Smooth muscle cell of the brain vasculature (primary cell): ENCODE data around the gene HDAC4.

Source experiments
- DNase-seq: peaks from one replicate; pipeline ENCODE4 v3.0.0-alpha.2; 2012; ENCODE audit warnings: low read depth, low spot score

The HDAC4 gene

DNA sequence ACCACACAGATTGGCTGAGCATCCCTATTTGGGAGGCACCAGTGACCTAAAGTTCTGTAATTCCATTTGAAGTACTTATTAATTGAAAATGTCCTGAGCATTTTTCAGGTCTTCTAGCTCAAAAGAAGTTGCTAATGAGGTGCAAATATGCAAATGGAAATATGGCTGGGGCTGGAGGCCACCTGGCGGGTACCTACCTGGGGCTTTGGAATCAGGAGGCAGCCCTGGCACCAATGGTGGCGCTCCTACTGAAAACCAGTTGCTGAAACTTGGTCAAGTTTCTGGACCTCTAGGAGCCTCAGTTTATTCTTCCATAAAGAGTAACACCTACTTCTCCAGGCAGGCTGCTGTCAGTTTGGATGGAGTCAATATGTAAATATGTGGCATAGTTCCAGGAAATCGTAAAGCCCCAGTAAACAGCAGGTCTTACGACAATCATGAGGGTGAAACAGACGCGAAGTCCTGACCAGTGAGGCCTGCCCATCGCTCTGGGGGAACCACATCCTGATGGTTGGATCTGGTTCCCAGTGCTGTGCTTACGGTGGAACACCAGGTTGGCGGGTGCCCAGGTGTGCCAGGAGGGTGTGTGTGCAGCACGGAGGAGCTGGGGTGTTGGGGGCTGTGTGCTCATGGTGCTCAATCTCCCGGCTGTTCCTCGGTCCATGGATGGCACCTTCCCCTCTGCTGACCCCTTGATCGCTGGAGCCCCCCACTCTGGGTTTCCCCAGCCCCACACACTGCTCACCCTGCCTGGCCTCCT is 366.8 kb downstream of the HDAC4 start:
- DNase-seq: no peak

DNA sequence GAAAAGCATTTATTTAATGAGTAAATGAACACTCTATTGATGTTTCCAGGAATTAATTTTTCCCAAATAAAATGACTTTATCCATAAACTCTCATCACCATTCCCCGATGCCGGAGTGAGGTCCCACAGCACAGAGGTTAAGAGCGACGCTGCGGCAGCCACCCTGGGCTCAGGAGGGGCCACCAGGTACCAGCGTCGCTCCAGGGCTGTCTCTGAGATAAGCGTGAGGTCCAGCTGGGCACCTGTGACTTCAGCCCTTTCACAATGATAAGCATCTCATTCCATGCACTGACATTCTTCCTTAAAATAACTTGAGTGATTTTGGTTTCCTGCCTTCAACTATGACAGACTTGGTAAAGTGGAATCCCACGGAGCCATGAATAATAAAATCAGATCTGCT is 370.9 kb downstream of the HDAC4 start:
- no peak for DNase-seq

DNA sequence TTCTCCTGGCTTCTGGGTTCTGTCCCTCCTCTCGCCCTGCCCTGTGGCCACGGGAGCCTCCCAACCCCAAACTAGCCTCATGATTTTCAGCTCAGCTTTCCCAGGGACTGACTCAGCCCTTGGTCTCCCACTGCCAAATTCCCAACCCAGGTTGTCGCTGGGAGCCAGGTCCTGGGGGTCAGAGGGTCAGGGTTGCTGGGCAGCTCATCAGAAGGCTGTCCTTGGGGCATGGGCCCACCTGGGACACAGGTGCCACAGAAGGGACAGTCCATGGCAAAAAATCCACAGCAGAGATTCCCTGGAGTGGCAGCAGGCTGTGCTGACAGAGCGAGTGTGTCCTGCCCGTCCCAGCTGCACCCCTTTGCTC is 372.6 kb downstream of the HDAC4 start:
- DNase-seq: no peak

DNA sequence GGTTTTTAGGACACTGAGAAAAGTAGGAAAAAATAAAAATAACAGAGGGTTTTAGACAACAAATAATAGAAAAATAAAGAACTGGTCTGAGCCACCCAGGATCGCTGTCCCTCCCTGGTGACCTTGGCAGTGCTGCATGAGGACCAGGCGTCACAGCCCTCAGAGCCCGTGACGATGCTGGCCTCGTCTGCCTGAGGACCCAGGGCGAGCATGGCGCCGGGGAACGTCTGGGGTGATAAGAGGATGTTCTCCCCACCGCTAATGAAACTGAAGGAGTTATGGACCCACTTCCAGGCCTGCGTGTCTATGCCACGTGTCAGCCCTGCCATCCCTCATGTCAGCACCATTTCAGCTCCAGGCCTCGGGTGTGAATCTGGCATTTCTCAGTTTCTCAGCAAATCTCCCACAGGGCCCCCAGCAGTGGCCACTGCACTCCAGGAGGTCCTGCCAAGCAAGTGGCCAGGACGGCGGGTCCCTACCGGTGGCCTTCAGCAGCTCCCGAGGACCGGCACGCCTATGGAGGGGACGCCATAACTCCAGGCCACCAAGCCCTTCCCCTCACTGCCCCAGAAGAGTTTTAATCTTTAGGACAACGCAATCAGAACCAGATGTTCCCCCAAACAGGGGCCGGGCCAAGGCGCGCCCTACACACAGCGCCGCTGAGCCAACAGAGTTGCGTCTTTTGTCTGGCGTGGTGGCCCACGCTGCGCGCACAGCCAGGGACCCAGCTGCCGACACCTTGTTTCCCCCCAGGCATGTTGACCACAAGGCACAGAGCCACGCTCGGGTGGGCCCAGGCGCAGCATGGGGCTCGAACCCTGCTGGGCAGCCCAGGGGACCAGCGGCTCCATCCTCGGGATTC is 373.2 kb downstream of the HDAC4 start:
- no peak for DNase-seq

DNA sequence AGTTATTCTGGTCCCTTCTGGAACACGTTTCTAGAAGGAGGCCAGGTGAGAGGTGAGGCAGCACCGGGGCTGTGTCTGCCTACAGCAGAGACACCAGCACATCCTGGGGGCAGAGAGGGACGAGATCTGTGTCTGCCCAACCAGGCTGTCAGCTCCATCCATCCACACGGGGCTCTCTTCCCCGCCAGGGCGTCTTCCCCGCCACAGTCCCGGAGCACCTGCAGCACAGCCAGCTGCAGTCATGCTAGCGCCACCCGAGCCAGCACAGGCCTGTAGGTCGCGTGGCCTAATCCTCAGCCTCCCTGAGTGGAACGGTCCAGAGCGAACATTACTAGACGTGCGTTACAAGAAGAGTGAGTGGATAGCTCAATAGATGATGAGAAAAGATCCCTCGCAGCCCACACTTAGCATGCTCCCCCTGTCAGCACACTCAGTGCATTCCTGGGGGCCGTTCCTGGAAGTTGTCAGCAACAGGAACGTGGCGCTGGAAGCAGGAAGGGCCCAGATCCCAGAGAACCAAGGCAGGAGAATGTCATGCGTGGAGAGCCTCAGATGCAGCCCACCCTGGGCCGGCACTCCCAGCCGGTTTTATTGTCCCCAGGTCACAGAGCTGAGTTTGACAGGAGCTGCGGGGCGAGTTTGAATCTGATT is 374.0 kb downstream of the HDAC4 start:
- no peak for DNase-seq

DNA sequence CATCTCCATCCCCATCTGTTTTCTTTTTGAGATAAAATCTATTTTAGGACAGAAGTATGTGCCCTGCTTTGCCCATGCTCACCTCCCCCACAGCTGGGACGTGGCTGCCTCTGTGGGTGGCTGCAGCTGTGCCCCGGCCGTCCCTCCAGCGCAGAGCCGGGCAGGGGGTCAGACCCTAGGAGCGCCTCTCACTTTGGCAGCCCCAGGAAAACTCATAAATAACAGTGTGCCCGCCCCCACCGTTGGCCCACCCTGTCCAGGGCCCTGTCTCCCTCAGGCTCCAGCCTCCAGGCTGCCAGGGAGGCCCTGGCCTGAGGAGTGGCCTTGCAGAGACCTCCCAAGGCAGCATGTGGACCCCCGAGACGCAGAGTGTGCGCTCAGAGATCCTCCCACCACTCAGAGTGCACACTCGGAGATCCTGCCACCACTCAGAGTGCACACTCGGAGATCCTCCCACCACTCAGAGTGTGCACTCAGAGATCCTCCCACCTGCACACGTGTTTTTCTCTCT is 374.8 kb downstream of the HDAC4 start:
- DNase-seq: no peak

DNA sequence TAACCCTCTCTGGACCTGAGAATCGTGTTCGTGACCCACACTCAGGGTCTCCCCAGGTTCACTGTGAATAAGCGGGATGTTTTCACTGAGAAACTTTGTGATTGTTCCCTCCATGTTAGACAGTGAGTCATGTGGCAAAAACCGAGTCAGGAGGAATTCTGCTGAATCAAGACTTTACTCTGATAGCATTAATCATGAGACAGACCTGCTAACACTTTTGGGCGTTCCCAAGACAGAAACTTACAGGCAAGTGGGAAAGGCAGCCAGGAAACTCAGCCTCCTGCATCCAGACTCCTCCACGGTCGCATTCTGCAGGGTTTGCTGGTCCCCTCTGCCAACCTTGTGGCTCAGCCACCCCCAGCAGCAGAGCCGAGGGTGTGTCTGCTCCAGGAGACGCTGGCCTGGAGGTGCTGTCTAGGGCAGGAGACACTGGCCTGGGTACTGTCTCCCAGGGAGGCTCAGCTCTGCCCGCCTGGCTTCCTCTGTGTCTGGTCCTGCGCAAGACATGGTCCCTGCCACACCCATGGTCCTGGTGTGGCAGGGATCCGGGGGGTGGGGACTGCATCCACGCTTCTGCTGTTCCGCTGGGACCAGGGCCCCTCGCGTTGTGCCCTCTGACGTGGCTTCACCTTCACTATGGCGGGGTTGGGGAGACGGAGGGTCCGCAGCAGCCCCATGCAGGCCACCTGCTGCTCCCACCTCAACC is 375.6 kb downstream of the HDAC4 start:
- DNase-seq: no peak

DNA sequence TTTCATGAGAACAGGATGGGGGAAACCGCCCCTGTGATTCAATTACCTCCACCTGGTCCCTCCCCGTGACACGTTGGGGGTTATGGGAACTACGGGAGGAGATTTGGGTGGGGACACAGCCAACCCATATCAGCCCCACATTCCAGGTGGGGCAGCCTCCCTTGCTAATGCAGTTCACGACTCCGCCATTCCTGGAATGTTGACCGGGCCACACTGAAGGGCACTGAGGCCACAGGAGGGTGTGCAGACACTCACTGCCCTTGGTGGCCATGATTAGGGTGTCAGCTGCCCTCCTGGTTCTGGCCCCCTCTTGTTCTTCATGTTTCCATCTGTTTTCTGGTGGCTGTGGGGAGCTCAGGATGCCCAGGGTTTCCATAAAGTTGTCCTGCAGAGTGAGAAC is 376.6 kb downstream of the HDAC4 start:
- no peak for DNase-seq

DNA sequence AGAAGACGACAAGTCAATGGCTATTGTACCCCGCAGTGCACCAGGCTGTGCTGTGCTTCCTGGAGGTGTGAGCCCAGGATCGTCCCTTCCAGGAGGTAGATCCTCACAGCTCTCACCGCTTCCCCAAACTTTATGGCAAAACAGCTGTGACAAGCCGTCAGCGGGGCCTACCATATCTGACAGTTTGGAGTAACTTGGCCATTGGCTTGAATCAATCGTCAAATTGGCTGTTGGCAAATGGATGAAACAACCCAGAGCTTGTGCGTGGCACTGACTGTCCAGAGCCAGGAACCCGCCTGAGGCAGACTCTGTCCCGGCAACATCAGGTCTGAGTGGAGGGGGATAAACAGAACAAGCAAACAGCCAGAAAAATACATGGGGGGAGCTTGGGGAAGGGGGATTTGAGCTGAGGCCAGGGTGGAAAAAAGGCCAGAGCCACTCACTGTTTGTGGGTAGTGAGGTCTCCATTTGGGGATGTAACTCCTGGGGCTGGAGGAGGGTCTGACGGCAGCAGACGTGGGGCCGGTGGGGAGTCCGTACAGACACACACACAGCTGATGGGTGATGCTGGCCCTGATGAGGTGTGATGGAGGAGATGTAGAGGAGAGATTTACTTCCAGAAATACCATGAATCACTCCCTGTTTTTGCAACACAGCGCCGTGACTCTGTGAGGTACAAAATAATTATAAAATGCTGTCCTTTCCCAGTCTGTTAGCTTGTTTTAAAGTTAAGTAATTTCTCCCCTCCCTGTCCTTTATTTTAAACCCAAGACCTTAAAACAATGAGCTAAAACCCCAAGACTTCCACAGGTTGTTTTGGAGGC is 378.2 kb downstream of the HDAC4 start:
- no peak for DNase-seq

DNA sequence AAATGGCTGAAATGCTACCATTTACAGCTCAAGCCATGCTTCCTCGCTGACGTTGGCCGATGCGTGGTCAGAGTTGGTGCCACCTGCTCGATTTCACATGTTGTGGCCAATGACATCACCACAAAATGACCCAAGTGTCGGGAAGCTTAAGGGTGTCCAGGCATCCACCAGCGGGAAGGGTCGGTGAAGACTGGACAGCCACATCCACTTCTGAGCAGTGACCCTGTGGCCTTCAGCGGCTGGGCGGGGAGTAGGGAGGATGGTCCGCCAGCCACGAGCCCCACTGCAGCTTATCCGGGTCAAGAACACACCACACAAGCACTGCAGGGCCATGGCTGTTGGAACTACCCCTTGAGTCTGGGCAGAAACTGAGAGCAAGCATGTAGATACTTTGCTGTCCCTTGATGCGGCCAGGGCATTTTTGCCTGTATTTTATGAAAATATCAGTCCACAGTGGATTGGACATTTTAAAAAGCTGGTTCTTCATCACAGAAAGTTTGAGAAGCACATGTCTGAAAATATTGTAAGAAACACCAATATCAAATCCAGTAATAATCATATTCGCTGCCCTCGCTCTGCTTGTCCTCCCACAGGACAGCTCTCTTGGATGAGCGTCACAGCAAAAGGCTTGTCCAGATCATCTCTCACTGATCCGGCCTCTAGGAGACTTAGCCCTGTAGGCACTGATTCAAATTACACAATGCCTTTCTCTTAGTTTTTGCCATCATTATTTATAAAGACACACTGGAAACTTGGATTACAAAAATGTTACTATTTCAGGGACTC is 379.0 kb downstream of the HDAC4 start:
- no peak for DNase-seq

DNA sequence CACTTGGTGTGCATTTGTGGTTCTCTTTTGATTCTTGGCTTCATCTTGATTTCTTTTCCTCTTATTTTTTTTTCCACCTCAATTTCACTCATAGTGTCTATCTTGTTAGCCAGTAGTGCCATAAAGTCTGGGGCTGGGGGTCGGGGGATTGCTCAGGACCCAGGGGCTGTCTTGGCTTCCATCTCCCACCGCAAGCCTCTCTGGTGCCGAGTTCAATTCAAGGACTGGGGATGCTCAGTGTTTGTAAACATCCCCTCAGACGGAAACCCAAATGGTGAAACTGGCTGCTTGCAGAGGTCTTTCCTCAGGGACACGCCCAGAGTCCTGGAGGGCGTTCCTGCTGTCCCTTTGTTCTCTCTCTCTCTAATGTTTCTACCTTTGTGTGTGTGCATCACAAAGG is 379.6 kb downstream of the HDAC4 start:
- DNase-seq: no peak

DNA sequence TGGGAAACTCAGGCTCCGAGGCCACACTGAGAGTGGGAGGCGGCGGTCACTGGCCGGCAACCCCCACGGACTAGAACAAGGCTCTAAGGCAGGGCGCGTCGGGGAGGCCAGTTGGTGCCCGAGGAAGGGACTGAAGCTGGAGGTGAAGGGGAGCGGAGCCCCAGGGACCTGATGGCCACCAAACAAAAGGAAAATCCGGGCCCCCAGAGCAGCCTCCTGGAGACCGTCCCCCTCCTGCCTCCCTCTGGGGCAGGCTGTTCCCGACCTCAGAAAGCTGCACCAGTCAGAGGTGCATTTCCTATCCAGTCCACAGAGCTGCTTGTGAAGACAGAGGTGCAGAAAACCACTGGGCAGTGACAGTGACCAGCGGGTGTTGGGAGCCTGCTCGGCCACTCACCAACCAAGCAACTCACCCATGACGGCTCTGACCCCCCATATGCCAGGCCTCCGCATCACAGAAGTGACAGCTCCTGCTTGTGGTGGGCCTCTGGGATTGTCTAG is 380.2 kb downstream of the HDAC4 start:
- DNase-seq: no peak

DNA sequence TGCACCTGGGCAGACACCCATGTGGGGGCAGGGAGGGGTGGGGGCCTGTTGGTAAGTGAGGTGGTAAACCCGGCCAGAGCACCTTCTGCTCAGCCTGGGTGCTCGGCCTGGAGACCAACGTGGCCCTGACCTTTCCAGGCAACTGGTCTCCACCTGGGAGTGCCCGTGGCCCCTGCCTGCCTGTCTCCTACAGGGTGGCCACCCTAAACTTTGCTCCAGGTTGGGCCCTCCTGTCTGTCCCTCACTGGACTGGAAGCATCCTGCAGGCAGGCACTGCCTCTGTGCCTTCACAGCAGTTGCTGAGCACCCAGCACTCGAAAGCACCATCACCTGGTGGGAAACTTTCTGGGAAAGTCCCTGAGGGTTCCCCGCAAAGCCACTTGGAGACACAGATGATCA is 381.6 kb downstream of the HDAC4 start:
- DNase-seq: no peak

DNA sequence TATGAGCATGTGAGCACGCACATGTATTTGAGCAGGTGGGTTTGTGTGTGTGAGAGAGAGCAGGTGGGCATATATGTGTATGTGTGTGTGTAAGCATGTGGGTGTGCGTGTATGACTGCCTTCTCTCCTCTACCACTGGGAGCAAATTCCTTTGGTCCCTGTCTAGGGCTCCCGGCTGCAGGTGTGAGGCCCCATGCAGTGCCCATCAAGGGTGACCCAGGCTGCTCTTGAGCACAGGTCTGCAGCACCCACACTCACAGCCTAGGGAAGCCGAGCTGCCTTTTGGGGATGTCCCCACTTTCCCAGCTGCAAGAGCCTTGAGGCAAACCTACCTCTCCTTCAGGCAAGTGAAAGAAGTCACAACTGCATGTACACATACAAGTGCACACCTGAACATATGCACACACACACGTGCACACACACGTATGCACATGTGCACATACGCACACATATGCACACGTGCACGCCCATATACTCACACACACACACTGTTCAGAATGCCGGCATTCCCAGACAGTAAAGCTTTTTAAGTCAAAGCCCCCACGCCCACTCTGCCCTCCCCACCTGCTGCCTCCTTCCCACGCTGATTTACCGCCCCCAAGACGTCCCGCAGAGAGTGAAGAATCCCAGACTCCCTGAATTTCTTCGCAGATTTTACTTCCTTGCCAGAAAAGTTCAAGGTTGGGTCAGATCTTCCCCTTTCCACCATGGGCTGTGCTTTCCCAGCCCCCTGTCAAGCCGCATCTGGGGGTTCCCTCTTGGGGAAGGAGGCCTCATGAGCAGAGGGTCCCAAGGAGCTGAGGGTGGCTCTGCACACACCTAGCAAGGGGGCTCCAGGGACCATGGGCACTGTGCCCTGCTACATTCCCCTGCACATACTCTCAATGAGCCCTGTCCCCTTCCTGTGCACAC is 382.3 kb downstream of the HDAC4 start:
- DNase-seq: no peak

DNA sequence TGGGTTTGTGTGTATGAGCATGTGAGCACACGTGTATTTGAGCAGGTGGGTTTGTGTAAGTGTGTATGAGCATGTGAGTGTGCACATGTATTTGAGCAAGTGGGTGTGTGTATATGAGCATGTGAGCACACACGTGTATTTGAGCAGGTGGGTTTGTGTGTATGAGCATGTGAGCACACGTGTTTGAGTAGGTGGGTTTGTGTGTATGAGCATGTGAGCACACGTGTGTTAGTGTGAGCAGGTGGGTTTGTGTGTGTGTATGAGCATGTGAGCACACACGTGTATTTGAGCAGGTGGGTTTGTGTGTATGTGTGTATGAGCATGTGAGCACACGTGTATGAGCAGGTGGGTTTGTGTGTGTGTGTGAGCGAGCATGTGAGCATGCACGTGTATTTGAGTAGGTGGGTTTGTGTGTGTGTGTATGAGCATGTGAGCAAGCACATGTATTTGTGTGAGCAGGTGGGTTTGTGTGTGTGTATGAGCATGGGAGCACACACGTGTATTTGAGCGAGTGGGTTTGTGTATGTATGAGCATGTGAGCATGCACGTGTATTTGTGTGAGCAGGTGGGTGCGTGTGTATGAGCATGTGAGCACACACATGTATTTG is 383.2 kb downstream of the HDAC4 start:
- DNase-seq: no peak

DNA sequence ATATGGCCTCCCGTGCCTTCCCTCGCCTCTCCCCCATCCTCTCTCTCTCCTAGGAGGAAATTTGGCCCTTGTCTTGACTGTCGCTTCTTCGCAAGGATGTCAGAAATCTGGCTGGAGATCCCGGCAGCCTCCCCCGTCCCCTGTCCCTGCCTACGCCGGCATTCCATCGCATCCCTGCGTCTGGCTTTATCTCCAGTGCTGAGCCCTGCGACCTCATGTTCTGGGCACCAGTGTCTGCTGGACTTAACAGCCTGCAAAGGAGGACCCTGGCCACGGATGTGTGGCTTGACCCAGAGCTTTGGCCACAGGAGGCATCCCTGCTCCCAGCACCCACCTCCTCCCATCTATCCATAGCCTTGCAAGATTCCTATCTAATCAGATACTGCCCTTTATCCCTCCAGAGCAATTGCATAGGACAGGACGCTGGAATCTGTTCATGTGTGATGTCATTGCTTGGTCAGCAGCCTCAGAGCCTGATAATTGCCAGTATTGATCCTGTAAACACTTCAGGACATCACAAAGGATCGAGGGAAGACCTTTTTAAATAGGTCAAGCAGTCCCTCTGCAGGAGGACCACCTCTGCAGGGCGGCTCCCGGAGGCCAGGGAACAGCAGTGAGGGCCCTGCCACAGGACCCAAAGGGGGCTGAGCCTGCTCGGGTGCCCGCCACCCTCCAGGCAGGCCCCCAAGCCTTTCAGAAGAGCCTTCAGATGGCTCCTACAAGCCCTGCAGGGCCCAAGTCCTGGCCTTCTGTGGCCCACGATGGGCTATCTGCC is 384.7 kb downstream of the HDAC4 start:
- DNase-seq: no peak

DNA sequence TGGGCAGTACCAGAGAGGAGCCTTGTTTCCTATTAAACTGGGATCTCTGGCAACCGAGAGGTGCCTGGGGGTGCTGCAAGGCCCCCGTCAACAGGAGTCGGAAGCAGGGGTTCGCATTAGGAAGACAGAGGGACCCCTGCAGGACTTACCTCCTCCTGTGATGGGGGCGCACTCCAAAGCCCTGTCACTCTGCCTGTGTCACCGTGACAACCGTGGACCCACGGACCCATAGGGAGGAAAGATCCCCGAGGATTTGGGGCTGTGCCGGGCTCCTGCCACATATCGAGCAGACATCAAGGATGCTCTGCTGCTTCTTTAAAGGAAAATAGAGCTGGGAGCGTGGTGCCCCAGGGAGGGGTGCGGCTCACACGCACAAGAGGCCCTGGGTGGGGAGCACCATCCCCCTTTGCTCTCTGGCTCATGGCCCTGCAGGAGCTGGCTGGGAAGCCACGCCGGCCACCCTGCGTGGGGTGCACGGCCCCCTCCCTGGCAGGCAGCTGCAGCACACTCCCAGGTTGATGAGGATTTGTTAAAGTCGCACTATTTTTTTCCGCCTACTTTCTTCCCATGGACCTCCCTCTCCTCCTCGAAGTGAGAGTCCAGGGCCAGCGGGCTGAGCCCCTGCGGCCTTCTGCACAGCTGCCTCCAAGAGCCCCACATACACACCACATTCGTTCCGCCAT is 385.5 kb downstream of the HDAC4 start:
- no peak for DNase-seq
